ENCODE results near the gene TMEM127. TPM values are rescaled to one million over a fixed set of nuclear protein-coding genes. Genes with fewer than 3 reads are reported as not detected.

Gene TMEM127
- total and polyA plus RNA-seq, 2 experiments from 2014 or later = 34.0 to 43.6 TPM

GRCh38 chr2:96209729-96210085 lies 56.1 kb downstream of the TMEM127 start:
- H3K4me1 ChIP-seq (ENCODE audit: insufficient read depth) = peaks cover 30% of the 10 kb centered on the region
- 91 to 92% methylated on average over 9 of the region's 9 CpGs for WGBS, 2 experiments (ENCODE audit: low coverage in 1 of 2, low lambda C conversion rate in 2 of 2, missing lambda C conversion rate in 2 of 2)
- peak overlapping the region; percentile 87 for H3K4me2 ChIP-seq (ENCODE audit: unreplicated experiment)
- H3F3A ChIP-seq (ENCODE audit: insufficient read depth) = peaks cover 29% of the 10 kb centered on the region
- H3K27me3 ChIP-seq (replicated peaks; ENCODE audit: insufficient read depth) = no peaks in the 10 kb centered on the region
- in situ Hi-C loops (cut with MboI) = no loop called here
- no peaks in the 10 kb centered on the region for H3K9me3 ChIP-seq (ENCODE audit: low read depth)
- no peak overlapping the region for H3K27ac ChIP-seq
- no peaks in the 10 kb centered on the region for H3K36me3 ChIP-seq (ENCODE audit: low read depth)
- H3K79me2 ChIP-seq (ENCODE audit: insufficient read depth) = peaks cover 68% of the 10 kb centered on the region
- H3K9ac ChIP-seq = peak overlapping the region; percentile 96; the same call in 1 of the 2 replicates
- no peak for TF ChIP-seq EZH2phosphoT487 (IDR thresholded peaks at IDR 0.05; ENCODE audit: insufficient read depth, low read depth)
- no peak for TF ChIP-seq EZH2 (IDR thresholded peaks at IDR 0.05; ENCODE audit: insufficient read depth, poor library complexity, severe bottlenecking)
- H3K4me3 ChIP-seq = peak overlapping the region; percentile 95
- H3K9me2 ChIP-seq (ENCODE audit: insufficient read depth) = no peaks in the 10 kb centered on the region
- no peaks in the 10 kb centered on the region for H4K20me1 ChIP-seq (ENCODE audit: insufficient read depth)
- peak overlapping the region; percentile 85 for H2AFZ ChIP-seq
- no peak for DNase-seq

- no peaks in the 10 kb centered on the region for H3K27me3 ChIP-seq (replicated peaks; ENCODE audit: insufficient read depth)
- no peaks in the 10 kb centered on the region for H3K9me3 ChIP-seq (ENCODE audit: low read depth)
- in situ Hi-C loops (cut with MboI) = no loop called here
- 7 to 9% methylated on average over 21 of the region's 21 CpGs for WGBS, 2 experiments (ENCODE audit: low coverage in 1 of 2, low lambda C conversion rate in 2 of 2, missing lambda C conversion rate in 2 of 2)
- H3K36me3 ChIP-seq (ENCODE audit: low read depth) = no peaks in the 10 kb centered on the region
- peaks cover 31% of the 10 kb centered on the region for H3F3A ChIP-seq (ENCODE audit: insufficient read depth)
- H2AFZ ChIP-seq = peak overlapping the region; percentile 85
- H3K9ac ChIP-seq = peak overlapping the region; percentile 96
- peak overlapping the region; percentile 95 for H3K4me3 ChIP-seq
- TF ChIP-seq EZH2phosphoT487 (IDR thresholded peaks at IDR 0.05; ENCODE audit: insufficient read depth, low read depth) (no peak), EZH2 (IDR thresholded peaks at IDR 0.05; ENCODE audit: insufficient read depth, poor library complexity, severe bottlenecking) (no peak)
- peaks cover 36% of the 10 kb centered on the region for H3K4me1 ChIP-seq (ENCODE audit: insufficient read depth)
- no peaks in the 10 kb centered on the region for H3K9me2 ChIP-seq (ENCODE audit: insufficient read depth)
- peak overlapping the region; percentile 85; the same call in 1 of the 2 replicates for H3K27ac ChIP-seq
- H3K79me2 ChIP-seq (ENCODE audit: insufficient read depth) = peaks cover 73% of the 10 kb centered on the region
- no peaks in the 10 kb centered on the region for H4K20me1 ChIP-seq (ENCODE audit: insufficient read depth)
- no peak for DNase-seq
- H3K4me2 ChIP-seq (ENCODE audit: unreplicated experiment) = peak overlapping the region; percentile 87
Measured at GRCh38 chr2:96209011-96209728, 56.6 kb downstream of the TMEM127 start.

GRCh38 chr2:96208143-96209010 lies 57.4 kb downstream of the TMEM127 start, which contains the start of gene STARD7:
Gene STARD7 (minus strand): TSS chr2:96208827. CDS start chr2:96208434, 393 bp downstream.
- no peaks in the 10 kb centered on the region for H3K9me3 ChIP-seq (ENCODE audit: low read depth)
- peak; percentile 98 for DNase-seq
- no peaks in the 10 kb centered on the region for H3K27me3 ChIP-seq (replicated peaks; ENCODE audit: insufficient read depth)
- peak within 1 kb of the TSS; percentile 96 for H3K4me2 ChIP-seq (ENCODE audit: unreplicated experiment)
- H3K36me3 ChIP-seq (ENCODE audit: low read depth) = no peaks in the 10 kb centered on the region
- peaks cover 81% of the 10 kb centered on the region for H3K79me2 ChIP-seq (ENCODE audit: insufficient read depth)
- no peaks in the 10 kb centered on the region for H4K20me1 ChIP-seq (ENCODE audit: insufficient read depth)
- peaks cover 38% of the 10 kb centered on the region for H3F3A ChIP-seq (ENCODE audit: insufficient read depth)
- H3K4me1 ChIP-seq (ENCODE audit: insufficient read depth) = peaks cover 44% of the 10 kb centered on the region
- in situ Hi-C loops (cut with MboI) = no loop called here
- WGBS, 2 experiments (ENCODE audit: low coverage in 1 of 2, low lambda C conversion rate in 2 of 2, missing lambda C conversion rate in 2 of 2) = 0 to 2% methylated on average over 83 to 97 of the region's 100 CpGs
- peak within 1 kb of the TSS; percentile 95 for H3K4me3 ChIP-seq
- H3K27ac ChIP-seq = peak within 1 kb of the TSS; percentile 85
- no peaks in the 10 kb centered on the region for H3K9me2 ChIP-seq (ENCODE audit: insufficient read depth)
- peak within 1 kb of the TSS; percentile 96 for H3K9ac ChIP-seq
- no peak for TF ChIP-seq EZH2phosphoT487 (IDR thresholded peaks at IDR 0.05; ENCODE audit: insufficient read depth, low read depth)
- no peak for TF ChIP-seq EZH2 (IDR thresholded peaks at IDR 0.05; ENCODE audit: insufficient read depth, poor library complexity, severe bottlenecking)
- peak within 1 kb of the TSS; percentile 85 for H2AFZ ChIP-seq

GRCh38 chr2:96207774-96208142 lies 58.0 kb downstream of the TMEM127 start:
- Histone ChIP-seq H2AFZ (peak overlapping the region; percentile 46; the same call in 1 of the 2 replicates), H3K27me3 (replicated peaks; ENCODE audit: insufficient read depth) (no peaks in the 10 kb centered on the region), H4K20me1 (ENCODE audit: insufficient read depth) (no peaks in the 10 kb centered on the region), H3K4me2 (ENCODE audit: unreplicated experiment) (peak overlapping the region; percentile 96), H3K9me2 (ENCODE audit: insufficient read depth) (no peaks in the 10 kb centered on the region), H3K9me3 (ENCODE audit: low read depth) (no peaks in the 10 kb centered on the region), H3K79me2 (ENCODE audit: insufficient read depth) (peaks cover 88% of the 10 kb centered on the region), H3K9ac (peak overlapping the region; percentile 96), H3K27ac (peak overlapping the region; percentile 85), H3K36me3 (ENCODE audit: low read depth) (no peaks in the 10 kb centered on the region), H3F3A (ENCODE audit: insufficient read depth) (peaks cover 45% of the 10 kb centered on the region), H3K4me3 (peak overlapping the region; percentile 95), H3K4me1 (ENCODE audit: insufficient read depth) (peaks cover 50% of the 10 kb centered on the region)
- in situ Hi-C loops (cut with MboI) = no loop called here
- WGBS, 2 experiments (ENCODE audit: low coverage in 1 of 2, low lambda C conversion rate in 2 of 2, missing lambda C conversion rate in 2 of 2) = 1 to 2% methylated on average over 9 to 12 of the region's 12 CpGs
- TF ChIP-seq EZH2phosphoT487 (IDR thresholded peaks at IDR 0.05; ENCODE audit: insufficient read depth, low read depth) = no peak
- no peak for TF ChIP-seq EZH2 (IDR thresholded peaks at IDR 0.05; ENCODE audit: insufficient read depth, poor library complexity, severe bottlenecking)
- DNase-seq = no peak
